Right lobe of liver (tissue), 4 donors: ENCODE results near the gene ACBD6.

Experiments
- POLR2A ChIP-seq: fragments of 450-650 bp; IDR thresholded peaks from one replicate; pipeline ENCODE4 v1.6.1; 2017; ENCODE audit warnings: antibody characterized with exemption, mild to moderate bottlenecking
- TF ChIP-seq, protein P1 (sequence below), 4 donors: fragments of 200-600 bp in 3 of 4; fragments of 450-650 bp in 1 of 4; IDR thresholded peaks; one replicate each; pipeline versions ENCODE4 v1.5.1 to v1.8.0; 2016 to 2022; ENCODE audit warnings: antibody characterized with exemption in 4 of 4, mild to moderate bottlenecking in 2 of 4
- donor health status: DM: no; HTN: no; CAD: no.
- donor health status: DM: no; HTN: no; CAD: no.
- donor health status: DM: no; HTN: yes; CAD: no.

DNA sequence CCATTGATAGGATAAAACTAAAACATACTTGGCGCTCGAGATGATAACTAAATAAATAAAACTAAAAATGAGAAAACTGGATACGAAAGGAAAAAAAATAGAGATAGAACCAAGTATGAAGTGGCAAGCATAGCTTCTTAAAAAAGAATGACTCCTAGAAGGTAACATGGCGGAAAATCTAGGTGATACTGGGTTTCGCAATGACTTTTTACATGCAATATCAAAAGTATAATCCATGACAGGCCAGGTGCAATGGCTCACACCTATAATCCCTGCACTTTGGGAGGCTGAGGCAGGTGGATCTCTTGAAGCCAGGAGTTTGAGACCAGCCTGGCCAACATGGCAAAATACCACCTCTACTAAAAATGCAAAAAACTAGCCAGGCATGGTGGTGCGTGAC lies 70.7 kb downstream of the ACBD6 start:
- TF ChIP-seq, protein P1, sequence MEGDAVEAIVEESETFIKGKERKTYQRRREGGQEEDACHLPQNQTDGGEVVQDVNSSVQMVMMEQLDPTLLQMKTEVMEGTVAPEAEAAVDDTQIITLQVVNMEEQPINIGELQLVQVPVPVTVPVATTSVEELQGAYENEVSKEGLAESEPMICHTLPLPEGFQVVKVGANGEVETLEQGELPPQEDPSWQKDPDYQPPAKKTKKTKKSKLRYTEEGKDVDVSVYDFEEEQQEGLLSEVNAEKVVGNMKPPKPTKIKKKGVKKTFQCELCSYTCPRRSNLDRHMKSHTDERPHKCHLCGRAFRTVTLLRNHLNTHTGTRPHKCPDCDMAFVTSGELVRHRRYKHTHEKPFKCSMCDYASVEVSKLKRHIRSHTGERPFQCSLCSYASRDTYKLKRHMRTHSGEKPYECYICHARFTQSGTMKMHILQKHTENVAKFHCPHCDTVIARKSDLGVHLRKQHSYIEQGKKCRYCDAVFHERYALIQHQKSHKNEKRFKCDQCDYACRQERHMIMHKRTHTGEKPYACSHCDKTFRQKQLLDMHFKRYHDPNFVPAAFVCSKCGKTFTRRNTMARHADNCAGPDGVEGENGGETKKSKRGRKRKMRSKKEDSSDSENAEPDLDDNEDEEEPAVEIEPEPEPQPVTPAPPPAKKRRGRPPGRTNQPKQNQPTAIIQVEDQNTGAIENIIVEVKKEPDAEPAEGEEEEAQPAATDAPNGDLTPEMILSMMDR (IDR thresholded peaks at IDR 0.05) = no peak
- no peak for TF ChIP-seq POLR2A
